GM12878 (cell line): Measurements from ENCODE around the gene BFSP1. TPM values are rescaled to one million over a fixed set of nuclear protein-coding genes. Genes with fewer than 3 reads are reported as not detected.

Experiments used
- ATAC-seq: fragments of 200-7000 bp; cut with Tn5 transposase; 3 replicates; pipeline ENCODE4 v1.9.1; 2020; ENCODE audit warnings: mild to moderate bottlenecking, moderate library complexity
- BruUV-seq: library from RNA; stranded (reverse); fragments of 400-500 nt; replicated peaks from 2 replicates; lab custom pipeline; 2021; lab: Mats Ljungman, UMichigan
- CTCF ChIA-PET: fragments of 300-600 bp; sonication (Branson Sonifier 250); formaldehyde crosslinking; extraction: SDS; loops from one replicate; lab custom pipeline; 2021; ENCODE audit warnings: inconsistent platforms; lab: Yijun Ruan, JAX
- POLR2A ChIA-PET: fragments of 350-600 bp; formaldehyde crosslinking; extraction: SDS; loops from one replicate; lab custom pipeline; 2021; ENCODE audit warnings: inconsistent platforms; lab: Charles Lee
- RAD21 ChIA-PET: fragments of 300-600 bp; sonication (Branson Sonifier 250); formaldehyde crosslinking; loops from one replicate; lab custom pipeline; 2023; ENCODE audit warnings: antibody characterized with exemption; ENCODE audit not compliant: unreplicated experiment; lab: Charles Lee
- SMC1A ChIA-PET: fragments of 300-600 bp; sonication (Branson Sonifier 250); formaldehyde crosslinking; loops from one replicate; lab custom pipeline; 2023; ENCODE audit not compliant: unreplicated experiment, uncharacterized antibody; lab: Charles Lee
- DNase-seq: peaks from one replicate; pipeline ENCODE4 v3.0.0-alpha.2; 2011; ENCODE audit warnings: low read depth, low spot score
- FAIRE-seq: peaks from 3 replicates; lab custom pipeline; 2011; peaks lifted over from hg19 to GRCh38; lab: Jason Lieb, UNC
- H2AFZ ChIP-seq: 2 replicates; pipeline ENCODE4 v1.6.0; 2011; ENCODE audit warnings: low read depth, low read length, control low read depth; ENCODE audit not compliant: control insufficient read depth
- H3K27ac ChIP-seq: 2 replicates; pipeline ENCODE4 v1.5.1; 2011; ENCODE audit warnings: control low read depth; ENCODE audit not compliant: control insufficient read depth, insufficient read depth
- H3K27me3 ChIP-seq, 2 experiments: replicated peaks in 1 of 2; 2 replicates each; pipeline versions ENCODE4 v1.6.0 to v1.6.1; 2011; ENCODE audit warnings: low read length in 1 of 2; ENCODE audit not compliant: control insufficient read depth in 2 of 2, insufficient read depth in 2 of 2
- H3K36me3 ChIP-seq, 2 experiments: 2 replicates each; pipeline ENCODE4 v1.5.1; 2011; ENCODE audit warnings: low read length in 1 of 2; ENCODE audit not compliant: control insufficient read depth in 2 of 2, insufficient read depth in 2 of 2
- H3K4me1 ChIP-seq: 2 replicates; pipeline ENCODE4 v1.6.1; 2011; ENCODE audit warnings: mild to moderate bottlenecking, low read length, moderate library complexity, mixed read lengths; ENCODE audit not compliant: control insufficient read depth, insufficient read depth
- H3K4me2 ChIP-seq: 2 replicates; pipeline ENCODE4 v1.6.0; 2011; ENCODE audit warnings: control low read depth; ENCODE audit not compliant: control insufficient read depth, insufficient read depth
- H3K4me3 ChIP-seq: fragments of 200-600 bp; sonication (generic); 2 replicates; pipeline ENCODE4 v1.5.1; 2016
- H3K79me2 ChIP-seq: 2 replicates; pipeline ENCODE4 v1.6.0; 2011; ENCODE audit warnings: low read length; ENCODE audit not compliant: control insufficient read depth, insufficient read depth
- H3K9ac ChIP-seq: 2 replicates; pipeline ENCODE4 v1.8.0; 2011; ENCODE audit warnings: low read length, control low read depth, mixed read lengths; ENCODE audit not compliant: control insufficient read depth, insufficient read depth
- H3K9me3 ChIP-seq: replicated peaks from 3 replicates; pipeline ENCODE4 v1.5.1; 2011; ENCODE audit warnings: mild to moderate bottlenecking, low read length; ENCODE audit not compliant: control insufficient read depth, insufficient read depth
- H4K20me1 ChIP-seq: 2 replicates; pipeline ENCODE4 v1.6.0; 2011; ENCODE audit not compliant: control insufficient read depth, insufficient read depth
- CEBPB ChIP-seq, 2 experiments: fragments of 150-350 bp in 1 of 2; IDR thresholded peaks; 2 replicates each; pipeline ENCODE4 v1.6.1; 2012 to 2014; ENCODE audit warnings: low read depth in 2 of 2, low read length in 2 of 2, borderline replicate concordance in 1 of 2, inconsistent platforms in 1 of 2
- IKZF1 ChIP-seq: fragments of 450-650 bp; conservative IDR thresholded peaks from 2 replicates; pipeline ENCODE4 v1.6.1; 2017; ENCODE audit warnings: antibody characterized with exemption, mild to moderate bottlenecking
- LARP7 ChIP-seq: fragments of 450-650 bp; IDR thresholded peaks from 2 replicates; pipeline ENCODE4 v1.6.1; 2017; ENCODE audit warnings: mild to moderate bottlenecking
- POLR2AphosphoS5 ChIP-seq: IDR thresholded peaks from 2 replicates; pipeline ENCODE4 v1.6.1; 2011; ENCODE audit warnings: mild to moderate bottlenecking, low read length, inconsistent platforms
- RCOR1 ChIP-seq: conservative IDR thresholded peaks from 2 replicates; pipeline ENCODE4 v1.6.1; 2012; ENCODE audit warnings: low read depth, low read length, improper control_type of control experiment
- SIN3A ChIP-seq: IDR thresholded peaks from 2 replicates; pipeline ENCODE4 v1.6.1; 2012; ENCODE audit warnings: low read depth, low read length, improper control_type of control experiment
- STAT1 ChIP-seq: fragments of 450-650 bp; conservative IDR thresholded peaks from 2 replicates; pipeline ENCODE4 v1.6.1; 2014; ENCODE audit warnings: antibody characterized with exemption, mild to moderate bottlenecking
- ZBTB11 ChIP-seq: fragments of 450-650 bp; formaldehyde crosslinking; IDR thresholded peaks from 2 replicates; pipeline ENCODE4 v1.5.0; 2022; ENCODE audit warnings: mild to moderate bottlenecking, missing genetic modification characterization
- ZZZ3 ChIP-seq: IDR thresholded peaks from 2 replicates; pipeline ENCODE4 v1.6.1; 2011; ENCODE audit warnings: low read depth; ENCODE audit not compliant: control insufficient read depth, insufficient read length
- WGBS: methylation state at CpG from one replicate; pipeline ENCODE4 v1.1.6; 2016; ENCODE audit warnings: low lambda C conversion rate; ENCODE audit not compliant: insufficient replicate concordance, insufficient coverage; ENCODE audit errors: missing lambda C conversion rate; 5-methylcytosine and 5-hydroxymethylcytosine counted together
- in situ Hi-C: fragments of 300-500 bp; cut with MboI; formaldehyde crosslinking; loops from 9 replicates; pipeline ENCODE4 v1.14.3; 2018; ENCODE audit warnings: mixed read lengths
- intact Hi-C: fragments of 100-400 bp; cut with micrococcal nuclease; formaldehyde crosslinking; loops from one replicate; pipeline ENCODE4 v1.14.2; 2022; ENCODE audit not compliant: unreplicated experiment
- polyA plus RNA-seq, 11 experiments: library from polyadenylated mRNA; depleted of rRNA in 4 of 11; unstranded in 6 of 11; stranded (reverse) in 5 of 11; fragments of >200 nt; fragmentation: Nextera tagmentation in 4 of 11; fragmentation: Illumina TruSeq in 1 of 11; extraction: Ambion mirVana in 4 of 11; extraction: Trizol in 1 of 11; gene quantifications; 1 replicate in 1 of 11; 2 replicates in 10 of 11; pipeline versions ENCODE4 v1.2.1 to v1.2.3, GENCODE V29; 2011 to 2016; ENCODE audit warnings: inconsistent platforms in 2 of 11, missing spikeins in 2 of 11, low read depth in 1 of 11
- total RNA-seq, 4 experiments: library from RNA; depleted of rRNA in 3 of 4; stranded (reverse); fragments of >200 nt in 3 of 4; fragmentation: Illumina TruSeq in 1 of 4; extraction: Trizol in 1 of 4; gene quantifications; 2 replicates each; pipeline versions ENCODE4 v1.2.1 to v1.2.3, GENCODE V29; 2013 to 2021
- TF ChIP-seq, protein P1 (sequence below): fragments of 450-650 bp; formaldehyde crosslinking; IDR thresholded peaks from 2 replicates; pipeline ENCODE4 v1.4.0; 2020; ENCODE audit warnings: mild to moderate bottlenecking, moderate library complexity

Gene BFSP1
- total and polyA plus RNA-seq, 10 of the 15 experiments (the other 5 are each of a cell fraction or from before 2014, with no cell fraction given) = 0.06 to 0.22 (median 0.11) TPM; not detected in 3

GRCh38 chr20:17448071-17448470 is 83.1 kb downstream of the BFSP1 start (continued):
- TF ChIP-seq ZZZ3 = no peak

GRCh38 chr20:17446171-17446570 is 85.0 kb downstream of the BFSP1 start:
- in situ Hi-C loops = no loop called here
- DNase-seq = no peak
- no TSS peak for BruUV-seq
- no peaks in the 10 kb centered on the region for H3K4me1 ChIP-seq
- SMC1A ChIA-PET = no interaction called here
- no peak overlapping the region for H2AFZ ChIP-seq
- no peaks in the 10 kb centered on the region for H3K79me2 ChIP-seq
- TF ChIP-seq, protein P1, sequence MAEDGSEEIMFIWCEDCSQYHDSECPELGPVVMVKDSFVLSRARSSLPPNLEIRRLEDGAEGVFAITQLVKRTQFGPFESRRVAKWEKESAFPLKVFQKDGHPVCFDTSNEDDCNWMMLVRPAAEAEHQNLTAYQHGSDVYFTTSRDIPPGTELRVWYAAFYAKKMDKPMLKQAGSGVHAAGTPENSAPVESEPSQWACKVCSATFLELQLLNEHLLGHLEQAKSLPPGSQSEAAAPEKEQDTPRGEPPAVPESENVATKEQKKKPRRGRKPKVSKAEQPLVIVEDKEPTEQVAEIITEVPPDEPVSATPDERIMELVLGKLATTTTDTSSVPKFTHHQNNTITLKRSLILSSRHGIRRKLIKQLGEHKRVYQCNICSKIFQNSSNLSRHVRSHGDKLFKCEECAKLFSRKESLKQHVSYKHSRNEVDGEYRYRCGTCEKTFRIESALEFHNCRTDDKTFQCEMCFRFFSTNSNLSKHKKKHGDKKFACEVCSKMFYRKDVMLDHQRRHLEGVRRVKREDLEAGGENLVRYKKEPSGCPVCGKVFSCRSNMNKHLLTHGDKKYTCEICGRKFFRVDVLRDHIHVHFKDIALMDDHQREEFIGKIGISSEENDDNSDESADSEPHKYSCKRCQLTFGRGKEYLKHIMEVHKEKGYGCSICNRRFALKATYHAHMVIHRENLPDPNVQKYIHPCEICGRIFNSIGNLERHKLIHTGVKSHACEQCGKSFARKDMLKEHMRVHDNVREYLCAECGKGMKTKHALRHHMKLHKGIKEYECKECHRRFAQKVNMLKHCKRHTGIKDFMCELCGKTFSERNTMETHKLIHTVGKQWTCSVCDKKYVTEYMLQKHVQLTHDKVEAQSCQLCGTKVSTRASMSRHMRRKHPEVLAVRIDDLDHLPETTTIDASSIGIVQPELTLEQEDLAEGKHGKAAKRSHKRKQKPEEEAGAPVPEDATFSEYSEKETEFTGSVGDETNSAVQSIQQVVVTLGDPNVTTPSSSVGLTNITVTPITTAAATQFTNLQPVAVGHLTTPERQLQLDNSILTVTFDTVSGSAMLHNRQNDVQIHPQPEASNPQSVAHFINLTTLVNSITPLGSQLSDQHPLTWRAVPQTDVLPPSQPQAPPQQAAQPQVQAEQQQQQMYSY (CRISPR knock-in tag) = no peak
- TF ChIP-seq SIN3A = no peak
- no peak for TF ChIP-seq RCOR1
- no peak for TF ChIP-seq LARP7
- TF ChIP-seq IKZF1 = no peak
- no peak for TF ChIP-seq STAT1
- TF ChIP-seq ZBTB11 = no peak
- no peak for TF ChIP-seq POLR2AphosphoS5
- no peak for TF ChIP-seq CEBPB (IDR thresholded peaks at IDR 0.05; ENCODE audit: borderline replicate concordance in 1 of 2, low read depth in 2 of 2, low read length in 2 of 2)
- TF ChIP-seq, all 136 proteins: peak for 0
- H3K4me3 ChIP-seq = no peak overlapping the region
- FAIRE-seq = no peak
- peaks cover 0 to 6% of the 10 kb centered on the region in 2 experiments; a peak in 1 of 4 replicates for H3K27me3 ChIP-seq
- no peak overlapping the region for H3K9ac ChIP-seq
- H3K36me3 ChIP-seq = no peaks in the 10 kb centered on the region
- no peak overlapping the region for H3K4me2 ChIP-seq
- intact Hi-C loops = no loop called here
- no peak overlapping the region for H3K27ac ChIP-seq
- H3K9me3 ChIP-seq = no peaks in the 10 kb centered on the region
- CTCF ChIA-PET = interaction anchor here (0.9 to 2.5 kb wide), 2 partner anchors 14 to 16 kb away, joined by 3 to 5 read pairs; no protein-coding TSS in a partner anchor
- RAD21 ChIA-PET = no interaction called here
- no peak for ATAC-seq
- no peaks in the 10 kb centered on the region for H4K20me1 ChIP-seq
- POLR2A ChIA-PET = no interaction called here
- WGBS = 24% methylated on average over 5 of the region's 5 CpGs
